H1 (cell line): ENCODE data around the gene TCL1A. TPM values are rescaled to one million over a fixed set of nuclear protein-coding genes. Genes with fewer than 3 reads are reported as not detected.

Source experiments
- CTCF ChIA-PET: fragments of 300-600 bp; sonication (Branson Sonifier 250); formaldehyde crosslinking; loops from one replicate; lab custom pipeline; 2021; ENCODE audit not compliant: partially characterized antibody; lab: Charles Lee
- POLR2A ChIA-PET: fragments of 300-600 bp; sonication (Branson Sonifier 250); formaldehyde crosslinking; loops from one replicate; lab custom pipeline; 2021; ENCODE audit warnings: inconsistent platforms; ENCODE audit not compliant: partially characterized antibody; lab: Charles Lee
- DNase-seq, 2 experiments: peaks; one replicate each; pipeline versions ENCODE4 v3.0.0 to v3.0.0-alpha.2; 2010 to 2022; ENCODE audit warnings: low spot score in 2 of 2, low read depth in 1 of 2, mixed read lengths in 1 of 2
- FAIRE-seq: peaks from 2 replicates; lab custom pipeline; 2011; peaks lifted over from hg19 to GRCh38; lab: Jason Lieb, UNC
- H2AFZ ChIP-seq: 2 replicates; pipeline ENCODE4 v1.8.1; 2012; ENCODE audit warnings: low read length, inconsistent platforms
- H2AK5ac ChIP-seq: 2 replicates; pipeline ENCODE4 v1.6.1; 2013; ENCODE audit warnings: low read depth, low read length
- H2BK120ac ChIP-seq: replicated peaks from 2 replicates; pipeline ENCODE3; 2013; ENCODE audit warnings: low read depth, low read length, inconsistent platforms
- H2BK12ac ChIP-seq: 2 replicates; pipeline ENCODE4 v1.6.1; 2013; ENCODE audit warnings: low read depth, low read length
- H2BK15ac ChIP-seq: 2 replicates; pipeline ENCODE4 v1.6.1; 2013; ENCODE audit warnings: low read length
- H2BK20ac ChIP-seq: 2 replicates; pipeline ENCODE4 v1.6.1; 2013; ENCODE audit warnings: low read length
- H2BK5ac ChIP-seq: 2 replicates; pipeline ENCODE4 v1.6.1; 2013; ENCODE audit warnings: low read depth, low read length
- H3K14ac ChIP-seq: 2 replicates; pipeline ENCODE4 v1.6.1; 2013; ENCODE audit warnings: inconsistent platforms; ENCODE audit not compliant: insufficient read length
- H3K18ac ChIP-seq: 2 replicates; pipeline ENCODE4 v1.6.1; 2013; ENCODE audit warnings: low read length; ENCODE audit errors: extremely low read depth
- H3K23ac ChIP-seq: 2 replicates; pipeline ENCODE4 v1.6.1; 2013; ENCODE audit warnings: inconsistent platforms; ENCODE audit not compliant: insufficient read length
- H3K23me2 ChIP-seq: 2 replicates; pipeline ENCODE4 v1.6.1; 2013; ENCODE audit warnings: low read depth, low read length
- H3K27ac ChIP-seq: 2 replicates; pipeline ENCODE4 v1.6.1; 2011; ENCODE audit warnings: low read depth, low read length, inconsistent platforms
- H3K27me3 ChIP-seq, 4 experiments: replicated peaks in 1 of 4; 1 replicate in 1 of 4; 2 replicates in 3 of 4; pipeline versions ENCODE4 v1.6.1 to v1.8.1; 2011 to 2013; ENCODE audit warnings: low read length in 3 of 4, mild to moderate bottlenecking in 3 of 4, inconsistent platforms in 2 of 4, mixed read lengths in 2 of 4, moderate library complexity in 1 of 4; ENCODE audit not compliant: control insufficient read depth in 3 of 4, insufficient read depth in 3 of 4; ENCODE audit errors: extremely low read depth in 1 of 4
- H3K36me3 ChIP-seq, 4 experiments: 2 replicates each; pipeline versions ENCODE4 v1.6.1 to v1.8.1; 2011 to 2013; ENCODE audit warnings: mild to moderate bottlenecking in 4 of 4, low read length in 3 of 4, moderate library complexity in 2 of 4, control low read depth in 1 of 4, inconsistent platforms in 1 of 4; ENCODE audit not compliant: insufficient read depth in 4 of 4, control insufficient read depth in 2 of 4
- H3K4ac ChIP-seq: replicated peaks from 2 replicates; pipeline ENCODE3; 2013; ENCODE audit warnings: low read length, low read depth, mixed read lengths, inconsistent platforms; ENCODE audit not compliant: insufficient read length
- H3K4me1 ChIP-seq, 4 experiments: replicated peaks in 1 of 4; 1 replicate in 1 of 4; 2 replicates in 3 of 4; pipeline versions ENCODE4 v1.6.1 to v1.8.1; 2011 to 2013; ENCODE audit warnings: low read length in 3 of 4, inconsistent platforms in 2 of 4, mixed read lengths in 1 of 4; ENCODE audit not compliant: insufficient read depth in 4 of 4, control insufficient read depth in 3 of 4
- H3K4me2 ChIP-seq, 2 experiments: 2 replicates each; pipeline versions ENCODE4 v1.6.1 to v1.8.1; 2011 to 2013; ENCODE audit warnings: low read depth in 2 of 2, low read length in 2 of 2, control low read depth in 1 of 2, inconsistent platforms in 1 of 2, mild to moderate bottlenecking in 1 of 2; ENCODE audit not compliant: insufficient read depth in 1 of 2
- H3K4me3 ChIP-seq, 4 experiments: fragments of 200-600, 300-600 bp in 1 of 4; sonication (generic), shearing (Covaris generic), sonication (Bioruptor Twin) in 1 of 4; 2 replicates each; pipeline versions ENCODE4 v1.5.1 to v1.8.1; 2011 to 2016; ENCODE audit warnings: low read length in 4 of 4, low read depth in 3 of 4, control low read depth in 2 of 4, inconsistent platforms in 2 of 4, mild to moderate bottlenecking in 2 of 4, mixed read lengths in 1 of 4, moderate library complexity in 1 of 4; ENCODE audit not compliant: insufficient read depth in 2 of 4; ENCODE audit errors: extremely low read depth in 1 of 4
- H3K56ac ChIP-seq: replicated peaks from 2 replicates; pipeline ENCODE3; 2013; ENCODE audit warnings: low read depth, mild to moderate bottlenecking, mixed read lengths, low read length, inconsistent platforms; ENCODE audit not compliant: insufficient read length
- H3K79me1 ChIP-seq: 2 replicates; pipeline ENCODE4 v1.6.1; 2013; ENCODE audit warnings: low read depth, low read length, control low read depth
- H3K79me2 ChIP-seq, 2 experiments: 2 replicates each; pipeline versions ENCODE4 v1.6.1 to v1.8.1; 2012 to 2013; ENCODE audit warnings: low read length in 2 of 2, mild to moderate bottlenecking in 2 of 2, inconsistent platforms in 1 of 2; ENCODE audit not compliant: insufficient read depth in 2 of 2, control insufficient read depth in 1 of 2
- H3K9ac ChIP-seq, 4 experiments: replicated peaks in 1 of 4; 1 replicate in 1 of 4; 2 replicates in 3 of 4; pipeline versions ENCODE4 v1.6.1 to v1.8.1; 2011 to 2013; ENCODE audit warnings: low read depth in 3 of 4, low read length in 3 of 4, control low read depth in 2 of 4, mild to moderate bottlenecking in 2 of 4, moderate library complexity in 2 of 4, inconsistent platforms in 1 of 4; ENCODE audit errors: extremely low read depth in 1 of 4
- H3K9me3 ChIP-seq, 2 experiments: 2 replicates each; pipeline versions ENCODE4 v1.6.1 to v1.8.1; 2012 to 2013; ENCODE audit warnings: mild to moderate bottlenecking in 2 of 2, moderate library complexity in 2 of 2, control low read depth in 1 of 2, inconsistent platforms in 1 of 2, low read depth in 1 of 2, low read length in 1 of 2, mixed read lengths in 1 of 2; ENCODE audit not compliant: insufficient read depth in 2 of 2
- H4K20me1 ChIP-seq, 2 experiments: replicated peaks in 1 of 2; 2 replicates each; pipeline versions ENCODE3 to v1.8.1; 2011 to 2013; ENCODE audit warnings: inconsistent platforms in 2 of 2, low read length in 2 of 2, mild to moderate bottlenecking in 1 of 2; ENCODE audit not compliant: insufficient read depth in 2 of 2, control insufficient read depth in 1 of 2
- H4K5ac ChIP-seq: 2 replicates; pipeline ENCODE4 v1.6.1; 2013; ENCODE audit warnings: low read length, low read depth, mixed read lengths, inconsistent platforms; ENCODE audit not compliant: insufficient read length
- H4K8ac ChIP-seq: 2 replicates; pipeline ENCODE4 v1.8.0; 2013; ENCODE audit warnings: mild to moderate bottlenecking, moderate library complexity, low read length, inconsistent platforms; ENCODE audit not compliant: insufficient read depth; ENCODE audit errors: extremely low read depth
- H4K91ac ChIP-seq: replicated peaks from 2 replicates; pipeline ENCODE3; 2013; ENCODE audit warnings: low read length, mixed read lengths, inconsistent platforms; ENCODE audit not compliant: insufficient read length
- ASH2L ChIP-seq: fragments of 200-600, 300-600 bp; sonication (generic); IDR thresholded peaks from one replicate; pipeline ENCODE4 v1.7.1; 2017; ENCODE audit warnings: low read length
- BRCA1 ChIP-seq: IDR thresholded peaks from 2 replicates; pipeline ENCODE4 v1.6.1; 2012; ENCODE audit warnings: low read depth, low read length, improper control_type of control experiment
- CBX8 ChIP-seq: fragments of 300-800, 300-1000 bp; sonication (generic); IDR thresholded peaks from 2 replicates; pipeline ENCODE4 v1.7.1; 2016; ENCODE audit warnings: low read depth, low read length, borderline replicate concordance
- CHD2 ChIP-seq: IDR thresholded peaks from 2 replicates; pipeline ENCODE4 v1.6.1; 2012; ENCODE audit warnings: low read length, improper control_type of control experiment
- CTBP2 ChIP-seq: IDR thresholded peaks from 2 replicates; pipeline ENCODE4 v1.7.0; 2011; ENCODE audit warnings: borderline replicate concordance, mild to moderate bottlenecking, moderate library complexity, mixed read lengths, low read length; ENCODE audit not compliant: insufficient read depth, insufficient read length
- FOSL1 ChIP-seq: IDR thresholded peaks from 2 replicates; pipeline ENCODE4 v1.6.1; 2011; ENCODE audit warnings: mild to moderate bottlenecking, low read depth, low read length, moderate library complexity; ENCODE audit not compliant: insufficient read depth
- MAX ChIP-seq: IDR thresholded peaks from 2 replicates; pipeline ENCODE4 v1.6.1; 2012; ENCODE audit warnings: inconsistent platforms
- POLR2AphosphoS5 ChIP-seq: IDR thresholded peaks from 2 replicates; pipeline ENCODE4 v1.6.1; 2011; ENCODE audit warnings: low read depth, low read length
- SAP30 ChIP-seq: fragments of 300-600 bp; sonication (generic); IDR thresholded peaks from 2 replicates; pipeline ENCODE4 v1.7.1; 2012; ENCODE audit warnings: low read length, moderate library complexity, mild to moderate bottlenecking, inconsistent platforms; ENCODE audit not compliant: insufficient read depth, insufficient replicate concordance
- SRF ChIP-seq: IDR thresholded peaks from 2 replicates; pipeline ENCODE4 v1.6.1; 2011; ENCODE audit warnings: mild to moderate bottlenecking, low read depth, low read length, moderate library complexity
- SUZ12 ChIP-seq: fragments of 200-600 bp; sonication (generic); IDR thresholded peaks from 2 replicates; pipeline ENCODE4 v1.6.1; 2012; ENCODE audit warnings: mild to moderate bottlenecking, inconsistent platforms, low read length, moderate library complexity, mixed read lengths
- YY1 ChIP-seq: IDR thresholded peaks from 2 replicates; pipeline ENCODE4 v1.6.1; 2011; ENCODE audit warnings: low read depth, mild to moderate bottlenecking, low read length
- WGBS, 2 experiments: shearing (Covaris generic) in 1 of 2; methylation state at CpG; one replicate each; pipeline versions ENCODE4 v1.1.6 to v1.1.7; 2013 to 2015; ENCODE audit warnings: low lambda C conversion rate in 2 of 2, mixed read lengths in 2 of 2, inconsistent platforms in 1 of 2, low coverage in 1 of 2, missing lambda C conversion rate in 1 of 2; ENCODE audit not compliant: insufficient replicate concordance in 2 of 2, insufficient coverage in 1 of 2, insufficient read length in 1 of 2; ENCODE audit errors: extremely low coverage in 1 of 2, missing lambda C conversion rate in 1 of 2; 5-methylcytosine and 5-hydroxymethylcytosine counted together
- polyA plus RNA-seq, 7 experiments: library from polyadenylated mRNA; depleted of rRNA in 3 of 7; stranded (reverse) in 5 of 7; unstranded in 2 of 7; fragments of >200 nt in 5 of 7; fragments of 200-250 nt in 2 of 7; gene quantifications; 1 replicate in 5 of 7; 2 replicates in 1 of 7; 4 replicates in 1 of 7; pipeline versions ENCODE4 v1.2.1 to v1.2.3, GENCODE V29; 2011 to 2013; ENCODE audit warnings: missing spikeins in 2 of 7, mixed read lengths in 2 of 7
- total RNA-seq: library from RNA; stranded (reverse); fragmentation: NEBNext Ultra II Directional; extraction: Animal tissue kit (Norgen Biotek cat#: 25700); gene quantifications from 2 replicates; pipeline ENCODE4 v1.2.1, GENCODE V29; 2021

Gene TCL1A
- total and polyA plus RNA-seq, 2 of the 8 experiments (the other 6 are each of a cell fraction or from before 2014, with no cell fraction given), result 0.35 to 7.6 TPM

DNA sequence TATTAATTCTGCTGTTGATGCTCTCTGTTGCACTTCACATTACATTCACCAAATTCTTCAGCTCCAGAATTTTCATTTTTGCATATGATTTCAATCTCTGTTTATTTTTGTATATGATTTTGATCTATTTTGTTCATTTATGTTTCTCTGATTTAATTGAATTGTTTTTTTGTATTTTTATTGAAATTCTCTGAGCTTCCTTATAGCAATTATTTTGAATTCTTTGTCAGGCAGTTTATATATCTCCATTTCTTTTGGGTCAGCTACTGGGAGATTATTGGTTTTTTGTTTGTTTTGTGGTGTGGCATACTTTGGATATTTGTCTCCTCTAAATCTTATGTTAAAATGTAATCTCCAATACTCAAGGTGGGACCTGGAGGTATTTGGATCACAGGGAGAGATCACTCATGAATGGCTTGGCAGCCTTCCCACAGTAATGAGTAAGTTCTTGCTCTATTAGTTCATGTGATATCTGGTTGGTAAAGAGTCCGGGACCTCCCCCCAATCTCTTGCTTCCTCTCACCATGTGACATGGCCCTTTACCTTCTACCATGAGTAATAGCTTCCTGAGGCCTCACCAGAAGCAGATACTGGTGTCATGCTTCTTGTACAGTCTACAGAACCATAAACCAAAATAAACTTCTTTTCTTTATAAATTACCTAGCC is 8.7 kb upstream of the TCL1A start:
- Histone ChIP-seq H3K56ac (no peak overlapping the region), H3K23ac (no peak overlapping the region), H2BK120ac (no peak overlapping the region), H2BK15ac (no peak overlapping the region), H3K9ac (no peak overlapping the region), H2AK5ac (no peak overlapping the region), H4K8ac (no peak overlapping the region), H3K14ac (no peak overlapping the region), H2AFZ (no peak overlapping the region), H3K36me3 (no peaks in the 10 kb centered on the region), H3K4me1 (no peaks in the 10 kb centered on the region), H3K9me3 (no peaks in the 10 kb centered on the region; a peak in 1 of 4 replicates), H3K18ac (no peak overlapping the region), H4K5ac (no peak overlapping the region), H2BK12ac (no peak overlapping the region), H4K91ac (no peak overlapping the region), H3K27me3 (no peaks in the 10 kb centered on the region), H3K4me2 (no peak overlapping the region), H2BK20ac (no peak overlapping the region), H2BK5ac (no peak overlapping the region), H3K79me2 (no peaks in the 10 kb centered on the region), H4K20me1 (no peaks in the 10 kb centered on the region), H3K4ac (no peak overlapping the region), H3K23me2 (no peaks in the 10 kb centered on the region), H3K79me1 (no peaks in the 10 kb centered on the region), H3K4me3 (no peak overlapping the region), H3K27ac (no peak overlapping the region)
- POLR2A ChIA-PET, result no interaction called here
- FAIRE-seq, result no peak
- WGBS, 2 experiments, result 100% methylated on average over 1 of the region's 1 CpG; no CpG with 5 or more reads in 1 of the 2 experiments
- CTCF ChIA-PET, result interaction anchor here (1.0 to 1.4 kb wide), 5 partner anchors 13 to 378 kb away, joined by 3 read pairs; no protein-coding TSS in a partner anchor
- TF ChIP-seq CTBP2, result no peak
- TF ChIP-seq SAP30, result no peak
- no peak for TF ChIP-seq POLR2AphosphoS5
- no peak for TF ChIP-seq SRF
- TF ChIP-seq BRCA1, result no peak
- no peak for TF ChIP-seq ASH2L
- no peak for TF ChIP-seq CBX8
- no peak for TF ChIP-seq SUZ12
- no peak for TF ChIP-seq MAX
- no peak for TF ChIP-seq CHD2
- TF ChIP-seq YY1, result no peak
- TF ChIP-seq FOSL1, result no peak
- DNase-seq, result peak in 1 of 2 experiments; percentile 4
